ENCODE measurements around the gene KCNF1. TPM values are rescaled to one million over a fixed set of nuclear protein-coding genes. Genes with fewer than 3 reads are reported as not detected.

The KCNF1 gene, protein sequence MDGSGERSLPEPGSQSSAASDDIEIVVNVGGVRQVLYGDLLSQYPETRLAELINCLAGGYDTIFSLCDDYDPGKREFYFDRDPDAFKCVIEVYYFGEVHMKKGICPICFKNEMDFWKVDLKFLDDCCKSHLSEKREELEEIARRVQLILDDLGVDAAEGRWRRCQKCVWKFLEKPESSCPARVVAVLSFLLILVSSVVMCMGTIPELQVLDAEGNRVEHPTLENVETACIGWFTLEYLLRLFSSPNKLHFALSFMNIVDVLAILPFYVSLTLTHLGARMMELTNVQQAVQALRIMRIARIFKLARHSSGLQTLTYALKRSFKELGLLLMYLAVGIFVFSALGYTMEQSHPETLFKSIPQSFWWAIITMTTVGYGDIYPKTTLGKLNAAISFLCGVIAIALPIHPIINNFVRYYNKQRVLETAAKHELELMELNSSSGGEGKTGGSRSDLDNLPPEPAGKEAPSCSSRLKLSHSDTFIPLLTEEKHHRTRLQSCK
- not detected for polyA plus RNA-seq

DNA sequence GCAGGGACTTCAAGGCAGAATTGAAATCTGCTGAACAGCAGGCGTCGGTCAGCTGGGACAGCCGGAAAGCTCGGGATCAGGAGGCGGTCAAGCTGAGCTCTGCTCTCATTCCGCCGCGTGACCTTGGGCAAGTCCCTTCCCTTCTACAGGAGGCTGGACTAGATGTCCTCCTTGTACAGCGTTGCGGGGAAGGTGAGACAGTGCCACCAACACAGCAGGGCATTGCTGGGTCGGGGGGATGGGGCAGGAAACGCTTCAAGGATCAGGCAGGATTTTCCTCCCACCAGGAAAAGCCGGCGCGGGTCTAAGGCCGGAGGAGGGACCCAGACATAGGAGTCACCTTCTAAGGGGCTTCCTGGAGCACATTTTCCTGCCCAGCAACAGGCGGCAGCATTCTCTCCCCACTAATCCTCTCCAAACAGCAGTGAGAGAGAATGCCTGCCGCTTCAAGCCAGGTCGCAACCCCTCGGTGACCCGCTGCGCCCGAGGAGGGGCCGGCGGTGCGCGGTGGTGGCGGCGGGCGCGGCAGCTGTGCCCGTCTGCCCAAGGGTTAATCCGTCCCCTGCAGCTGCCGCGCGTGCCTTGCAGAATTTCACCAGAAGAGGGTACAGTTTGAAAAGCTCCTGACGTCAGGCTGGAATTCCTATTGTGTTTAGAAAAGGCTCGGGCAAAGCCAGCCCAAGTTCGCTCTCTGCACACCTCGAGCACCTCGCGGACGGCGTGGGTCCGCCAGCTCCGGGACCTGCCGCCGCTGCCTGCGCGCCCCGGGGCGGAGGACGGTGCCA, at the start of gene KCNF1:
Gene KCNF1, plus strand, starts transcription at position 644 of the 785 bp plus-strand sequence. CDS start 493 bp downstream, outside the sequence.
- Mint-ChIP-seq H3K4me3 (peak within 1 kb of the TSS in 2 of 5 donors; percentile 0 to 36), H3K27ac (no peak within 1 kb of the TSS), H3K36me3 (no peaks in the 10 kb centered on the region), H3K9me3 (no peaks in the 10 kb centered on the region), H3K27me3 (ENCODE audit: low read depth in 3 of 3) (peaks cover 0 to 11% (median 2%) of the 10 kb centered on the region in 3 donors), H3K4me1 (no peaks in the 10 kb centered on the region)
- no peak for DNase-seq

DNA sequence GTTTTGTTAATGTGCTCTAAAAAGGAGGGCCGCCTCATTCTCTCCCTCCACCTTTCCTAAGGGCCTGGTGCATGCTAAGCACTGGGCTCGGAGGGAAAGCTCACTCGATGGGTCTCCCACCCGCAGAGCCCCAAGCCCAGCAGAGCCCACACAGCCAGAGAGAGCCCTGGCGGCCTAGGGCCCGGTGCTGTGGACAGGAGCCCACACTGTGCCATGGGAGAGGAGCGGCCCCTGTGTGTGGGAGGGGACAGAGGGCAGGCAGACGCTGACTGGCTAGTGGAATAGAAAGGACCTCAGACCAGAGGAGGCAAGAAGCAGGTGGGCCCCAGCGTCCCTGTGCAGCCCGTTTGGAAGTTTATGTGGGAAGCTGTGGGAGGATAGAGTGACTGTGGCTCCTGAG, 49.4 kb upstream of the KCNF1 start:
- peaks cover 8 to 12% (median 11%) of the 10 kb centered on the region in 3 donors for H3K27me3 Mint-ChIP-seq (ENCODE audit: low read depth in 3 of 3)
- H3K9me3 Mint-ChIP-seq: no peaks in the 10 kb centered on the region
- DNase-seq: no peak
- H3K4me1 Mint-ChIP-seq: peaks cover 46 to 61% of the 10 kb centered on the region in 2 donors
- peak overlapping the region in 1 of 6 donors; percentile 38 for H3K27ac Mint-ChIP-seq
- peak overlapping the region in 2 of 5 donors; percentile 48 to 88 for H3K4me3 Mint-ChIP-seq
- no peaks in the 10 kb centered on the region for H3K36me3 Mint-ChIP-seq

DNA sequence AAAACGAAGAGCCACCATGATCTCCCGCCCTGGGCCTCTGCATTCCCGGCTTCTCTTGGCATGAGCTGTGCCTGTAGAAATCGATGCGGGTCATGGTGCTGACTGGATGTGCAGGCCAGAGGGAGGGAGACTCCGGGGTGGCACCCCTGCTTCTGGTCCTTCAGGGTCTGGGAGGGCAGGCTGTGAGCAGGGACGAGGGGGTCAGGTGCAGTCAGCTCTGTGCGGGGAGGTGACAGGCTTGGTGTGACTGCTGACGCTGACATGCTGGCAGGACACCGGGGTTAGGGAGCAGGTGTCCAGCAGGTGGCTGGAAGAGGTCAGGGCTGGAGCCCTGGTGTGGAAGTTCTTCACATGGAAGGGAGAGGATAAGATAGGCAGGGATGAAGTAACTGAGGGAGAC, 48.7 kb upstream of the KCNF1 start:
- DNase-seq: no peak
- peaks cover 0 to 2% (median 0%) of the 10 kb centered on the region in 6 donors for H3K9me3 Mint-ChIP-seq
- peak overlapping the region in 4 of 5 donors; percentile 73 to 88 (median 77) for H3K4me3 Mint-ChIP-seq
- peak overlapping the region in 4 of 6 donors; percentile 31 to 90 (median 75) for H3K27ac Mint-ChIP-seq
- H3K4me1 Mint-ChIP-seq: peaks cover 46 to 61% of the 10 kb centered on the region in 2 donors
- no peaks in the 10 kb centered on the region for H3K36me3 Mint-ChIP-seq
- H3K27me3 Mint-ChIP-seq (ENCODE audit: low read depth in 3 of 3): peaks cover 6 to 12% (median 11%) of the 10 kb centered on the region in 3 donors

DNA sequence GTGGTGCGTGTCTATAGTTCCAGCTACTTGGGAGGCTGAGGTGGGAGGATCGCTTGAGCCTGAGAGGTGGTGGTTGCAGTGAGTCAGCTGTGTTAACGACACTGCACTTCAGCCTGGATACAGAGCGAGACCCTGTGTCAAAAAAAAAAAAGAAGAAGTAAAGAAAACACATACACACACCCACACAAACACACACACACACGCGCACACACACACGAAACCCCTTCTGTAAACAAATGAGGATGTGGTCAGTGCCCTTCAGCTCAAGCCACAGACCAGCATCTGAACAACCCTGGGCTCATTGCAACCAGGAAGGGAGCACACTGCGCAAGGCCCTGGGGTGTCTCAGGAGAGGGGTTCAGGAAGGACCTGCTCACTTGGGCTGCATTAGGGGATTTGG, 47.9 kb upstream of the KCNF1 start:
- Mint-ChIP-seq H3K36me3 (no peaks in the 10 kb centered on the region), H3K27me3 (ENCODE audit: low read depth in 3 of 3) (peaks cover 6 to 12% (median 7%) of the 10 kb centered on the region in 3 donors), H3K4me3 (peak overlapping the region; percentile 73 to 88 (median 77)), H3K27ac (peak overlapping the region; percentile 24 to 90 (median 65)), H3K4me1 (peaks cover 46 to 61% of the 10 kb centered on the region in 2 donors), H3K9me3 (peaks cover 0 to 2% (median 0%) of the 10 kb centered on the region in 6 donors)
- peak; percentile 53 to 55 (median 54) for DNase-seq

DNA sequence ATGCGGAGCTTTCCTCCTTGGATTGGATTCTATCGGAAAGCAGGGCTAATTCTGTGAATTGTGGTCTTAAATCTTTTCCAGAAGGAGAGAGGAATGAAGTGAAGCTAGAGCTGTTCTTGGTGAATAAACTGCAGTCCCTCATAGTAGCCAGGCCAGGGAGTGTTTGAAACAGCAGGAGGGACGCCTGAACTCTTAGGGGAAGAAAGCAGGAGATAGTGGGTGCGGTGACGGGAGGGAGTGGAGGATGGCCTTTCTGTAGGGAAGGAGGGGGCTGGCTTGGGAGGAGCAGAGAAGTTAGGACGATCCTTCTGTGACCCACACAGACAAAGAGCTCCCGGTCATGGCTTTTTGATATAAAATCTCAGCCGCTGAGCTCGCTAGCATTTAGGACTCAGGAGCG, 47.5 kb upstream of the KCNF1 start:
- DNase-seq: no peak
- Mint-ChIP-seq H3K4me1 (peaks cover 46 to 59% of the 10 kb centered on the region in 2 donors), H3K27ac (peak overlapping the region; percentile 24 to 90 (median 65)), H3K36me3 (no peaks in the 10 kb centered on the region), H3K9me3 (peaks cover 0 to 2% (median 0%) of the 10 kb centered on the region in 6 donors), H3K4me3 (peak overlapping the region; percentile 73 to 88 (median 77)), H3K27me3 (ENCODE audit: low read depth in 3 of 3) (peaks cover 3 to 10% (median 6%) of the 10 kb centered on the region in 3 donors)

DNA sequence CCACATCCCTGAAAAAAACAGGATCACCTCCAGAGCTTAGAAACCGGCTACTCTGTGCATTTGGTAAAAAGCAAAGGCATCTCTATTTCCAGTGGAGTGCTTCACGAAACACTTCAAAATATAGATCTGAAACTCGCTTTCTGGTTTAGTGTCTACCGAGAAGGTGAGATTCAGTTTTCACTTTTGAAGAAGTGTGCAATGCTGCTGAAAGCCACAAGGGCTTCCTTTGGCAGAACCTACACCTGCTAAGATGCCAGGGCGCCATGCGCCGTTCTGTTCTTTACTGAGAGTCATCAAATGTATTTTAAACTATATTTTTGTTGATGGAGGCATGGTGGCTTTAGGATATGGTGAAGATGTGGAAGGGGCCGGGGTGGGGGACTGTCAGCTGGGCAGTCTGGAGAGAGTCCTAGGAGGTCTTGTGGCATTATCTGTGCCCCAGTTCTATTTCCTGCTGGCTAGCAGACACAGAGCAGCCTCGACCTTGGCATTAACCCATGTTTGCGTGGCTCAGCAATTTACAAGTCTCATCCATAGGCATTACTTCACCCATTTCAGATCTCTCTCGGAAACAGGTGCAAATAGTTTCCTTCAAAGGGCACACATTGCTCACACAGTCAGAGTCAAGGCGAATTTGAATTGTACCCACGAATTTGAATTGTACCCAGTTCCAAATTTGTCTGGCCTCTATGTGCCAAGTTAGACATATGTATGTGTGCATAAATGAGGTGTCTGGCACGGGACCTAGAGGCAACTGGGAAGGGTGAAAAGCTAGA, 46.7 kb upstream of the KCNF1 start:
- peak; percentile 30 to 37 (median 35) for DNase-seq
- peak overlapping the region; percentile 73 to 88 (median 77) for H3K4me3 Mint-ChIP-seq
- H3K27ac Mint-ChIP-seq: peak overlapping the region in 5 of 6 donors; percentile 1 to 90 (median 68)
- peaks cover 46 to 57% of the 10 kb centered on the region in 2 donors for H3K4me1 Mint-ChIP-seq
- H3K36me3 Mint-ChIP-seq: no peaks in the 10 kb centered on the region
- peaks cover 3 to 10% (median 6%) of the 10 kb centered on the region in 3 donors for H3K27me3 Mint-ChIP-seq (ENCODE audit: low read depth in 3 of 3)
- peaks cover 0 to 2% (median 0%) of the 10 kb centered on the region in 6 donors for H3K9me3 Mint-ChIP-seq

DNA sequence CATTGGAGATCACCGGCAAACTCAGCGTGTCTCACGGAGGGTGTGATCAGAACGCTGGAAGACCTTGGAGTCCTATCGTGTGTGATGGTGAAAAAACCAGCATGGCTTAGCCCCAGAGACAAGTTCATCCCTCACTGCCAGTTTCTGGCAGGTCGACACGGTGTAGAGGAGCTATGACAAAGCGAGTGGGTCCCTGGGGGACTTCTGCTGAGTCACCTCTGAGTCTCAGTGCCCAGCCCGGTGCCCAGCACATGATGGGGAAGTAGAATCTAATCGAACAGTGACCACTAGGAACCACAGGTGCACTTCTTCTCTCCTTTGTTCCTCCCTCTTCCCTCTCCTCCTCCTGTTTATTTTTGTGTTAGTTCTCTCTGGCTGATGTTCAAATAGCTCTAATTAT, 45.9 kb upstream of the KCNF1 start:
- no peak for DNase-seq
- Mint-ChIP-seq H3K4me1 (peaks cover 45 to 54% of the 10 kb centered on the region in 2 donors), H3K9me3 (peaks cover 0 to 2% (median 0%) of the 10 kb centered on the region in 6 donors), H3K4me3 (peak overlapping the region in 1 of 5 donors; percentile 31), H3K36me3 (no peaks in the 10 kb centered on the region), H3K27ac (peak overlapping the region in 1 of 6 donors; percentile 65), H3K27me3 (ENCODE audit: low read depth in 3 of 3) (peaks cover 4 to 9% (median 6%) of the 10 kb centered on the region in 3 donors)

DNA sequence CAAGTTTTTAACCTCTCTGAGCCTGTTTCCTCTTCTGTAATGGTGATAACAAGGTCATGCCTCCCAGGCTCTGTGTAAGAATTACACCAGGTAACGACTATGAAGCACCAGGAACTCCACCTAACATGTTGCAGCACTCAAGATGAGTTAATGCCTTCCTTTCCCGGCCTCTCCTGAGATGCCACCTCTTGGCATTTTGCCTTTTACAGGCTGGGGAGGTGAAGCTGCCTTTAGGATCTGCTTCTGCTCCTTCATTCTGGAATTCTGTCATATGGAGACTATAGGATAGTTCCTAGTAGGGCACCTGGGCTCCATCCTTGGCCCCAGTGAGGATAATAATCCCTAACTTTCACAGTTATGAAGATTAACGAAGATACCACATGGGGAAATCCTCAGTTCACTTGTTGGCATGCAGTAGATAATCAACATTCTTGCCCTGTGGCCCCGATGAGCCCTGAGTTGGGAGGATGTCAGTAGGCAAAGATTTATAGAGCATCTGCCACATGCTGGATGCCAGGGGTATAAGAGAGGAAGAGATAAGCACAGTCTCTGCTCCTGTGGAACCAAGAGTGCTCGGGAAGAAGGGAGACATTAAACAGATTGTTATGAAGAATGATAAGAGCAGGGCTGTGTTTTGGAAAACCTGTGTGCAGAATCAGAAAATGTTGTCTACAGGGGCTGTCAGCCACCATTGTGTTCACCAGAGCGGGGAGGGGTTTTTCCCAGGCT, 43.9 kb upstream of the KCNF1 start:
- no peak overlapping the region for H3K4me3 Mint-ChIP-seq
- no peak overlapping the region for H3K27ac Mint-ChIP-seq
- peaks cover 0 to 7% (median 4%) of the 10 kb centered on the region in 6 donors for H3K9me3 Mint-ChIP-seq
- peaks cover 0 to 5% (median 1%) of the 10 kb centered on the region in 3 donors for H3K36me3 Mint-ChIP-seq
- DNase-seq: no peak
- H3K27me3 Mint-ChIP-seq (ENCODE audit: low read depth in 3 of 3): peaks cover 4 to 6% (median 4%) of the 10 kb centered on the region in 3 donors
- H3K4me1 Mint-ChIP-seq: peaks cover 34 to 35% of the 10 kb centered on the region in 2 donors

DNA sequence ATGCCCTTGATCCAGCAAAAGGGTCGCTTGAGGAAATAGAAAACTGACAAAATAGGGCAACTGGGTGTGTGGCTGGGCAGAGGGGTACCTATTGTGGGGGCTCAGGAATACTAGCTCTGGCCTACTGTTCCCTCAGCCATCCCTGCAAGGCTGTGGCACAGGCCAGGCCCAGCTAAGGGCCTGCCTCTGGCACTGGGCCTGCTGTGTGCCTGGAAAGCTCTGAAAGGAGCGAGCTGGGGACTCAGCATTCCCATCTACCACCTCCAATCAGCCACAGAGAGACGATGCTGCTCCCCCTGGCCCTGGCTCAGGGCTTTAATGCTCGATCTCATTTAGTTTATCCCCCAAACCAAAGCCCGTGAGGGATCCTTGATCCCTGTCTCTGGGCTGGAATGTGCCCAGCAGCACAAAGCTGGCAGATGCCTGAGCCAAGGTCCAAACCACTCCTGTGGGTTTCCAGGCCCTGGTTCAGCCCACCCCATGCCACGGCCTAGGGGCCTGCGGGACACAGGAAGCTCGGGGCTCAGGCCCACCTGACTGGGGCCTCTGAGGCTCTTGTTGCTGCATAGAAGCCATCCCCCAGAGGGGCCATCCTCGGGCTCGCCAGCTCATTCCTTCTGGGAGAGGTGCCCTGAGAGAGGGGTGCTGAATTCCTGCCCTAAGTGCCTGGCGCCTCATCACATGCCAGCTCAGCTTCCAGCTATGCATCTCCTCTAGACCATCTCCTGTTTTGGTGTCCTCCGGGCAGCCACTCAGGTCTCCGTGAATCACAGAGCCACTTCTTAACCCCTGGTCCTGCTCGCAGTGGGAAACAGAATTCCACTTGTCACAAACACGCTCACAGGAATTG, 43.0 kb upstream of the KCNF1 start:
- peaks cover 4 to 6% (median 4%) of the 10 kb centered on the region in 3 donors for H3K27me3 Mint-ChIP-seq (ENCODE audit: low read depth in 3 of 3)
- peaks cover 26 to 27% of the 10 kb centered on the region in 2 donors for H3K4me1 Mint-ChIP-seq
- H3K36me3 Mint-ChIP-seq: peaks cover 0 to 5% (median 3%) of the 10 kb centered on the region in 3 donors
- DNase-seq: no peak
- H3K27ac Mint-ChIP-seq: no peak overlapping the region
- no peak overlapping the region for H3K4me3 Mint-ChIP-seq
- H3K9me3 Mint-ChIP-seq: peaks cover 0 to 7% (median 4%) of the 10 kb centered on the region in 6 donors

DNA sequence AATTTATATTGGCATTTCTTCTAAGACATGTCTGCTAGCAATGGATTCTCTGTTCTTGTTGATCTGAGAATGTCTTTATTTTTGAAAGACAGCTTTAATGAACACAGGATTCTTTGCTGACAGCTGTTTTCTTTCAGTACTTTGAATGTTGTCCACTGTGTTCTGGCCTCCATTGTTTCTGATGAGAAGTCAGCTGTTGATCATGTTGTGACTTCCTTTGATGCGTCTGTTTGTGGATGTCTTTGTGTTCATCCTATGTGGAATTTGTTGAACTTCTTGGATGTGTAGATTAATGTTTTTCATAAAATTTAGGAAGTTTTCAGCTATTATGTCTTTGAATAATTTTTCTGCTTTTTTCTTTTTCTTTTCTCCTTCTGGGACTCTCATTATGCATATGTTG, 39.8 kb upstream of the KCNF1 start:
- Mint-ChIP-seq H3K27ac (no peak overlapping the region), H3K4me1 (no peaks in the 10 kb centered on the region), H3K4me3 (no peak overlapping the region), H3K27me3 (ENCODE audit: low read depth in 3 of 3) (peaks cover 0 to 15% (median 2%) of the 10 kb centered on the region in 3 donors), H3K36me3 (peaks cover 0 to 5% (median 3%) of the 10 kb centered on the region in 3 donors), H3K9me3 (peaks cover 0 to 7% (median 4%) of the 10 kb centered on the region in 6 donors)
- no peak for DNase-seq

DNA sequence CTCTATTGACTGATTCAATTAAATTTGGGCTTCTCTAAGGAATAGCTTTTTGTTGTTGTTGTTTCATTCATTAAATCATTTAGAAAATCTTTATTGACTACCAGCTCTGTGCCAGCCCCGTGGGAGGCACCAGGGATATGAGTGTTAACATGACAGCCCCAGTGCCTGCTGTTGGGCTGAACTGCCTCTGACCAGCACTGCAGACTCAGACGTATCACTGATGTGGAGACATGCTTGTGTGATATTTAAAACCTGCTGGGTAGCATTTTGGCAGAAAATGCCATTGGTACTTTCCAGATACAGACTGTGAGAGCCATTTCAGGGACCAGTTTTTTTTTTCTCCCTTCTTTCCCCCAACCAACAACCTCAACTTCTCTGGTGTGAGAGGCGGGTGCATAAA, 38.6 kb upstream of the KCNF1 start:
- peaks cover 0 to 15% (median 2%) of the 10 kb centered on the region in 3 donors for H3K27me3 Mint-ChIP-seq (ENCODE audit: low read depth in 3 of 3)
- H3K27ac Mint-ChIP-seq: no peak overlapping the region
- peaks cover 0 to 7% (median 4%) of the 10 kb centered on the region in 6 donors for H3K9me3 Mint-ChIP-seq
- H3K4me1 Mint-ChIP-seq: no peaks in the 10 kb centered on the region
- H3K36me3 Mint-ChIP-seq: peaks cover 0 to 5% (median 3%) of the 10 kb centered on the region in 3 donors
- H3K4me3 Mint-ChIP-seq: no peak overlapping the region
- DNase-seq: no peak
